ENCODE data around the gene CDK5RAP2. TPM values are rescaled to one million over a fixed set of nuclear protein-coding genes. Genes with fewer than 3 reads are reported as not detected.

CDK5RAP2 gene
- total and polyA plus RNA-seq, 10 of the 15 experiments (the other 5 are each of a cell fraction or from before 2014, with no cell fraction given), result 16.2 to 53.5 (median 34.5) TPM

DNA sequence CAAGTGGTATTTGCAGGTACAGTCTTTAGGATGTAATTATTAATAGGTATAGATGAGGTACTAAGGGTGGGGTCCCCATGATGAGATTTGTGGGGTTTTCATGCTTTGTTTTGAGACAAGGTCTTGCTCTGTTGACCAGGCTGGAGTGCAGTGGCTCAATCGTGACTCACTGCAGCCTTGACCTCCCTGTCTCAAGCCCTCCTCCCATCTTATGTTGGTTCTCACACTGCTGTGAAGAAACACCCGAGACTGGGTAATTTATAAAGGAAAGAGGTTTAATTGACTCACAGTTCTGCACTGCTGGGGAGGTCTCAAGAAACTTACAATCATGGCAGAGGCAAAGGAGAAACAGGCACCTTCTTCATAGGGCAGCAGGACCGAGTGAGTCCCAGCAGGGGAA is 217.5 kb downstream of the CDK5RAP2 start:
- H3K9me3 ChIP-seq (replicated peaks; ENCODE audit: control insufficient read depth, insufficient read depth, low read length), result no peaks in the 10 kb centered on the region
- no peaks in the 10 kb centered on the region for H4K20me1 ChIP-seq (ENCODE audit: control insufficient read depth, insufficient read depth)
- no peaks in the 10 kb centered on the region for H3K4me1 ChIP-seq (ENCODE audit: control insufficient read depth, insufficient read depth, low read length)
- ChIA-PET SMC1A (ENCODE audit: uncharacterized antibody, unreplicated experiment) (no interaction called here), CTCF (no interaction called here), RAD21 (ENCODE audit: unreplicated experiment) (no interaction called here), POLR2A (no interaction called here)
- H3K9ac ChIP-seq (ENCODE audit: control insufficient read depth, insufficient read depth, low read length), result no peak overlapping the region
- ATAC-seq (no peak), FAIRE-seq (no peak), DNase-seq (ENCODE audit: low read depth, low spot score) (no peak)
- in situ Hi-C loops (cut with MboI) (no loop called here), intact Hi-C loops (cut with micrococcal nuclease; ENCODE audit: unreplicated experiment) (no loop called here)
- no peak overlapping the region for H2AFZ ChIP-seq (ENCODE audit: control insufficient read depth, low read depth, low read length)
- no peak overlapping the region for H3K4me3 ChIP-seq
- H3K27ac ChIP-seq (ENCODE audit: control insufficient read depth, insufficient read depth), result no peak overlapping the region
- H3K79me2 ChIP-seq (ENCODE audit: control insufficient read depth, insufficient read depth, low read length), result no peaks in the 10 kb centered on the region
- BruUV-seq (replicated peaks), result no TSS peak
- H3K36me3 ChIP-seq (ENCODE audit: control insufficient read depth in 2 of 2, insufficient read depth in 2 of 2, low read length in 1 of 2), result no peaks in the 10 kb centered on the region
- TF ChIP-seq SMC3 (IDR thresholded peaks at IDR 0.05; ENCODE audit: borderline replicate concordance, low read length), result no peak
- TF ChIP-seq ESRRA (IDR thresholded peaks at IDR 0.05; ENCODE audit: low read length), result no peak
- TF ChIP-seq IRF3 (IDR thresholded peaks at IDR 0.05), result no peak
- no peak for TF ChIP-seq SP1 (IDR thresholded peaks at IDR 0.05; ENCODE audit: low read depth, low read length)
- no peak for TF ChIP-seq TCF12 (IDR thresholded peaks at IDR 0.05; ENCODE audit: low read depth, low read length)
- no peaks in the 10 kb centered on the region; a peak in 1 of 4 replicates for H3K27me3 ChIP-seq (replicated peaks in 1 of 2; ENCODE audit: control insufficient read depth in 2 of 2, insufficient read depth in 2 of 2, low read length in 1 of 2)
- 2% methylated on average over 3 of the region's 3 CpGs for WGBS (ENCODE audit: insufficient coverage, insufficient replicate concordance, low lambda C conversion rate, missing lambda C conversion rate)
- H3K4me2 ChIP-seq (ENCODE audit: control insufficient read depth, insufficient read depth), result no peak overlapping the region

DNA sequence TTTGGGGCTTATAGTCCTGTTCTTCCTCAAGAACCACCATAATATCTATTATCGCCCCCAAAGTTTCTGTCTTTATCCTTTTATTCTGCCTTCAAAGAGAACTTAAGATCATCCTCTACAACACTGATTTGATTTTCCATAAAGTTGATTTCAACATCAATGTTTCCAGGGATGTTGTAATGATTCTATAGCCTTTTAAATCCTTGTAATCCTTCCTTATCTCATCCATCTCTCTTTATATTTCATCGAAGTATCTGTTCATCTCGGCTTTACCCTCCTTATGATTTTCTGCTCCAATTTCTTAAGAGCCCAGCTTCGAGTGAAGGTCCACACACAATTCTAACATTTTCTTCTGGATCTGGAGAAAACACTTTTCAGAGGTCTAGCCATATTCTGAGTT is 218.4 kb downstream of the CDK5RAP2 start:
- intact Hi-C loops (cut with micrococcal nuclease; ENCODE audit: unreplicated experiment) (no loop called here), in situ Hi-C loops (cut with MboI) (no loop called here)
- Histone ChIP-seq H2AFZ (ENCODE audit: control insufficient read depth, low read depth, low read length) (no peak overlapping the region), H3K9ac (ENCODE audit: control insufficient read depth, insufficient read depth, low read length) (no peak overlapping the region), H3K36me3 (ENCODE audit: control insufficient read depth in 2 of 2, insufficient read depth in 2 of 2, low read length in 1 of 2) (no peaks in the 10 kb centered on the region), H3K4me1 (ENCODE audit: control insufficient read depth, insufficient read depth, low read length) (no peaks in the 10 kb centered on the region), H3K9me3 (replicated peaks; ENCODE audit: control insufficient read depth, insufficient read depth, low read length) (no peaks in the 10 kb centered on the region), H3K79me2 (ENCODE audit: control insufficient read depth, insufficient read depth, low read length) (no peaks in the 10 kb centered on the region), H3K27me3 (replicated peaks in 1 of 2; ENCODE audit: control insufficient read depth in 2 of 2, insufficient read depth in 2 of 2, low read length in 1 of 2) (no peaks in the 10 kb centered on the region; a peak in 1 of 4 replicates), H3K4me3 (no peak overlapping the region), H4K20me1 (ENCODE audit: control insufficient read depth, insufficient read depth) (no peaks in the 10 kb centered on the region), H3K4me2 (ENCODE audit: control insufficient read depth, insufficient read depth) (no peak overlapping the region), H3K27ac (ENCODE audit: control insufficient read depth, insufficient read depth) (no peak overlapping the region)
- SMC1A ChIA-PET (ENCODE audit: uncharacterized antibody, unreplicated experiment), result no interaction called here
- WGBS (ENCODE audit: insufficient coverage, insufficient replicate concordance, low lambda C conversion rate, missing lambda C conversion rate), result 31% methylated on average over 4 of the region's 4 CpGs
- TF ChIP-seq SMARCA5 (IDR thresholded peaks at IDR 0.05) (no peak), CTCF (IDR thresholded peaks at IDR 0.05 in 2 of 3, conservative IDR thresholded peaks at IDR 0.05 in 1 of 3; ENCODE audit: control insufficient read depth in 2 of 3, extremely low read depth in 1 of 3, insufficient read depth in 1 of 3, low read depth in 3 of 3, low read length in 3 of 3) (no peak), ZZZ3 (IDR thresholded peaks at IDR 0.05; ENCODE audit: control insufficient read depth, insufficient read length, low read depth) (no peak), NFYA (IDR thresholded peaks at IDR 0.05; ENCODE audit: borderline replicate concordance, low read depth, low read length) (no peak), SMAD1 (IDR thresholded peaks at IDR 0.05; ENCODE audit: low read depth, partially characterized antibody) (no peak), CHD4 (IDR thresholded peaks at IDR 0.05) (no peak), ETV6 (conservative IDR thresholded peaks at IDR 0.05 in 1 of 2, IDR thresholded peaks at IDR 0.05 in 1 of 2; ENCODE audit: borderline replicate concordance in 1 of 2, low read depth in 1 of 2) (no peak), IKZF1 (conservative IDR thresholded peaks at IDR 0.05) (no peak), FOXM1 (IDR thresholded peaks at IDR 0.05; ENCODE audit: low read depth, low read length) (no peak)
- no TSS peak for BruUV-seq (replicated peaks)
- FAIRE-seq, result no peak
- no peak for ATAC-seq
- CTCF ChIA-PET, result no interaction called here
- POLR2A ChIA-PET, result no interaction called here
- DNase-seq (ENCODE audit: low read depth, low spot score), result no peak
- RAD21 ChIA-PET (ENCODE audit: unreplicated experiment), result no interaction called here
